ENCODE data around the gene HAAO. TPM values are rescaled to one million over a fixed set of nuclear protein-coding genes. Genes with fewer than 3 reads are reported as not detected.

Gene HAAO
- total RNA-seq, 1 experiment from 2014 or later: 0.74 TPM

- Histone ChIP-seq H3K27me3 (ENCODE audit: control insufficient read depth, insufficient read depth, low read length) (no peaks in the 10 kb centered on the region), H3K36me3 (ENCODE audit: control insufficient read depth, insufficient read depth, low read length) (no peaks in the 10 kb centered on the region), H3K4me1 (ENCODE audit: control insufficient read depth, insufficient read depth, low read length) (no peaks in the 10 kb centered on the region), H3K4me3 (ENCODE audit: low read depth in 2 of 2, low read length in 2 of 2) (no peak overlapping the region), H3K27ac (ENCODE audit: low read length) (no peak overlapping the region), H3K9me3 (ENCODE audit: control insufficient read depth, insufficient read depth, low read depth, low read length) (no peaks in the 10 kb centered on the region)
- BruUV-seq (replicated peaks): no TSS peak
- DNase-seq (ENCODE audit: low read depth, low spot score) (no peak), ATAC-seq (no peak)
- ChIA-PET CTCF (no interaction called here), POLR2A (no interaction called here)
- intact Hi-C loops (cut with micrococcal nuclease; ENCODE audit: unreplicated experiment): no loop called here
- TF ChIP-seq CTCF (IDR thresholded peaks at IDR 0.05) (no peak), TCF7L2 (IDR thresholded peaks at IDR 0.05; ENCODE audit: low read depth, low read length) (no peak), REST (IDR thresholded peaks at IDR 0.05; ENCODE audit: insufficient read depth in 1 of 2, low read depth in 2 of 2, low read length in 1 of 2) (no peak), POLR2AphosphoS5 (IDR thresholded peaks at IDR 0.05; ENCODE audit: low read depth, low read length) (no peak), SIN3A (IDR thresholded peaks at IDR 0.05; ENCODE audit: borderline replicate concordance, insufficient read depth, low read depth, low read length) (no peak)
- in situ Hi-C loops (cut with HindIII; ENCODE audit: low pct_unique_long_range_greater_than_20kb, low sequenced_read_pairs): no loop called here
Measured at GRCh38 chr2:42783511-42783910, 8.9 kb downstream of the HAAO start.

GRCh38 chr2:42781181-42781580, 11.2 kb downstream of the HAAO start:
- Histone ChIP-seq H3K27me3 (ENCODE audit: control insufficient read depth, insufficient read depth, low read length) (no peaks in the 10 kb centered on the region), H3K36me3 (ENCODE audit: control insufficient read depth, insufficient read depth, low read length) (no peaks in the 10 kb centered on the region), H3K9me3 (ENCODE audit: control insufficient read depth, insufficient read depth, low read depth, low read length) (peaks cover 3% of the 10 kb centered on the region; the same call in 1 of the 2 replicates), H3K4me1 (ENCODE audit: control insufficient read depth, insufficient read depth, low read length) (no peaks in the 10 kb centered on the region), H3K4me3 (ENCODE audit: low read depth in 2 of 2, low read length in 2 of 2) (no peak overlapping the region), H3K27ac (ENCODE audit: low read length) (no peak overlapping the region)
- TF ChIP-seq CTCF (IDR thresholded peaks at IDR 0.05) (no peak), POLR2AphosphoS5 (IDR thresholded peaks at IDR 0.05; ENCODE audit: low read depth, low read length) (no peak), SIN3A (IDR thresholded peaks at IDR 0.05; ENCODE audit: borderline replicate concordance, insufficient read depth, low read depth, low read length) (no peak)
- CTCF ChIA-PET: no interaction called here
- POLR2A ChIA-PET: no interaction called here
- intact Hi-C loops (cut with micrococcal nuclease; ENCODE audit: unreplicated experiment) (no loop called here), in situ Hi-C loops (cut with HindIII; ENCODE audit: low pct_unique_long_range_greater_than_20kb, low sequenced_read_pairs) (no loop called here)
- DNase-seq (ENCODE audit: low read depth, low spot score) (no peak), ATAC-seq (no peak)
- BruUV-seq (replicated peaks): no TSS peak
